BLaER1 (cell line): Measurements from ENCODE around the gene IFNA21.

Source experiments
- H3K27ac ChIP-seq: shearing (Covaris generic); formaldehyde crosslinking; 2 replicates; pipeline ENCODE4 v1.8.1; 2022
- H3K27me3 ChIP-seq: shearing (Covaris generic); formaldehyde crosslinking; 2 replicates; pipeline ENCODE4 v1.8.1; 2022
- H3K36me3 ChIP-seq: shearing (Covaris generic); formaldehyde crosslinking; 2 replicates; pipeline ENCODE4 v1.8.1; 2022
- H3K4me1 ChIP-seq: shearing (Covaris generic); formaldehyde crosslinking; 2 replicates; pipeline ENCODE4 v1.8.1; 2022
- H3K4me2 ChIP-seq: shearing (Covaris generic); formaldehyde crosslinking; 2 replicates; pipeline ENCODE4 v1.8.1; 2022
- H3K4me3 ChIP-seq: shearing (Covaris generic); formaldehyde crosslinking; 2 replicates; pipeline ENCODE4 v1.8.1; 2022
- H3K9ac ChIP-seq: shearing (Covaris generic); formaldehyde crosslinking; 2 replicates; pipeline ENCODE4 v1.8.1; 2022
- H3K9me3 ChIP-seq: shearing (Covaris generic); formaldehyde crosslinking; 2 replicates; pipeline ENCODE4 v1.8.1; 2022
- H4K20me1 ChIP-seq: shearing (Covaris generic); formaldehyde crosslinking; 2 replicates; pipeline ENCODE4 v1.8.1; 2022
- Cebpa-rat ChIP-seq: shearing (Covaris generic); IDR thresholded peaks from 2 replicates; pipeline ENCODE4 v1.8.1; 2022

The IFNA21 gene

GRCh38 chr9:21174671-21175070 lies 8.2 kb upstream of the IFNA21 start:
- no peaks in the 10 kb centered on the region for H3K27me3 ChIP-seq
- H3K4me2 ChIP-seq, result no peak overlapping the region
- no peak overlapping the region for H3K9ac ChIP-seq
- H3K4me3 ChIP-seq, result no peak overlapping the region
- no peaks in the 10 kb centered on the region for H3K4me1 ChIP-seq
- no peaks in the 10 kb centered on the region for H3K9me3 ChIP-seq
- H4K20me1 ChIP-seq, result no peaks in the 10 kb centered on the region
- TF ChIP-seq Cebpa-rat, result no peak
- H3K27ac ChIP-seq, result no peak overlapping the region
- no peaks in the 10 kb centered on the region for H3K36me3 ChIP-seq

DNA sequence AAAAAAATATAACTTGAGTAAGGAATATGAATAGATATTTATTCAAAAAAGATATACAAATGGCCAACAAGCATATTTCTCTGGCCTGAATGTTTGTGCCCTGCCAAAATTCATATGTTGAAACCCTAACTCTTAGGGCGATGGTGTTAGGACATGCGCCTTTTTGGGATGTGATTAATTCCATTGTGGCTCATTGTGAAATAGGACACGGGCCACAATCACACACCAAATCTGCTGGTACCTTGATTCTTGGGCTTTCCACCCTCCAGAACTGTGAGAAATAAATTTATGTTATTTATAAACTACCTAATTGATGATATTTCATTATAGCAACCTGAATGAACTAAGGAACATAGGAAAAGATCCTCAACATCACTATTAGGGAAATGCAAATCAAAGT lies 5.7 kb upstream of the IFNA21 start:
- H3K27me3 ChIP-seq, result no peaks in the 10 kb centered on the region
- H3K9me3 ChIP-seq, result no peaks in the 10 kb centered on the region
- H3K4me1 ChIP-seq, result no peaks in the 10 kb centered on the region
- no peak overlapping the region for H3K27ac ChIP-seq
- no peak overlapping the region for H3K9ac ChIP-seq
- H3K36me3 ChIP-seq, result no peaks in the 10 kb centered on the region
- H4K20me1 ChIP-seq, result no peaks in the 10 kb centered on the region
- H3K4me2 ChIP-seq, result no peak overlapping the region
- no peak for TF ChIP-seq Cebpa-rat
- H3K4me3 ChIP-seq, result no peak overlapping the region

- Histone ChIP-seq H3K4me1 (no peaks in the 10 kb centered on the region), H3K4me3 (no peak overlapping the region), H4K20me1 (no peaks in the 10 kb centered on the region), H3K27ac (no peak overlapping the region), H3K36me3 (no peaks in the 10 kb centered on the region), H3K4me2 (no peak overlapping the region), H3K27me3 (no peaks in the 10 kb centered on the region), H3K9ac (no peak overlapping the region), H3K9me3 (no peaks in the 10 kb centered on the region)
- TF ChIP-seq Cebpa-rat, result no peak
Measured at GRCh38 chr9:21171351-21171750, 4.9 kb upstream of the IFNA21 start.

DNA sequence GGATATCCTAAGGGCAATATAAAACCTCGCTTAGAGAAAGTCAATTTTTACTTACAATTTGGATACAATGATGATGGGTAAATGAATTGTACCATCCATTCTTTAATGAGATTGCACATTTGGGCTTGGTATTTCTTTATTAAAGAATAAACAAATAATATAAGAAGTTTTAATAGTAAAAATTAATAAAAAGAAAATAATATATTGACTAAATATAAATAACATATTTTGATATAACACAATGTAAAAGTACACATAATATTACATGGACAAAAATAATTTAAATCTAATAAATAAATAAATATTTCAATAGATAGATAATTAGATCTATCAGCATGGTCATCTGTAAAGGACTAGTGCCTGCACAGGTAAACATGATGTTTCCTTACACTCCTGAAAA lies 944 bp downstream of the IFNA21 start:
- Histone ChIP-seq H4K20me1 (no peaks in the 10 kb centered on the region), H3K4me2 (no peak overlapping the region), H3K9me3 (peaks cover 25% of the 10 kb centered on the region), H3K4me3 (no peak overlapping the region), H3K9ac (no peak overlapping the region), H3K27ac (no peak overlapping the region), H3K36me3 (no peaks in the 10 kb centered on the region), H3K27me3 (no peaks in the 10 kb centered on the region), H3K4me1 (peaks cover 14% of the 10 kb centered on the region)
- TF ChIP-seq Cebpa-rat, result no peak

DNA sequence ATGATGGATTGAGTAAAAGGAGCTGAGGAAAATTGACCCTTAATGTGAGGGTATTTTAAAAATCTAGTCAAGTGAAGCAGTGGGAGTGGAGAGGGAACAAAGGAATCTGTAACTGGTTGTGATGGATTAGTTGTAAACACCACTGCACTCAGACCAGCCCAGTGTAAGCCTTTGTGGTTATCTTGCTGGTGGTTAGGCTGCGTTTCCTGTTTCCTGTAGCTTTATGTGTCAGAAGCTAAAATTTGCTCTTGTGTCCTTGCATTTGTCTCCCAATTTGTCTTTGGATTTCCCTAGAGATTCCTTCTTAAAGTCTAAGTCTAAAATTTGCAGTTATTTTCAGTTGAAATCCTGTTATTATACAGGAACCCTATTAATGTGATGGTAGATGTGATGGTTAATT lies 6.3 kb downstream of the IFNA21 start:
- no peaks in the 10 kb centered on the region for H4K20me1 ChIP-seq
- no peaks in the 10 kb centered on the region for H3K36me3 ChIP-seq
- 0 out of 2 replicates have a peak overlapping the region, but pooled peaks have one; percentile 19 for H3K4me3 ChIP-seq
- TF ChIP-seq Cebpa-rat, result no peak
- peak overlapping the region; percentile 81 for H3K4me2 ChIP-seq
- H3K27me3 ChIP-seq, result no peaks in the 10 kb centered on the region
- peaks cover 37% of the 10 kb centered on the region for H3K4me1 ChIP-seq
- peak overlapping the region; percentile 59; the same call in 1 of the 2 replicates for H3K27ac ChIP-seq
- H3K9me3 ChIP-seq, result peaks cover 35% of the 10 kb centered on the region
- H3K9ac ChIP-seq, result no peak overlapping the region

GRCh38 chr9:21155501-21155900 lies 11.0 kb downstream of the IFNA21 start:
- Histone ChIP-seq H3K27me3 (no peaks in the 10 kb centered on the region), H3K4me2 (no peak overlapping the region), H3K9ac (no peak overlapping the region), H3K4me3 (no peak overlapping the region), H4K20me1 (no peaks in the 10 kb centered on the region), H3K9me3 (peaks cover 10% of the 10 kb centered on the region; the same call in 1 of the 2 replicates), H3K4me1 (peaks cover 44% of the 10 kb centered on the region), H3K36me3 (no peaks in the 10 kb centered on the region), H3K27ac (no peak overlapping the region)
- TF ChIP-seq Cebpa-rat, result no peak

- Histone ChIP-seq H3K9me3 (peaks cover 21% of the 10 kb centered on the region), H4K20me1 (no peaks in the 10 kb centered on the region), H3K27ac (no peak overlapping the region), H3K4me3 (no peak overlapping the region), H3K9ac (no peak overlapping the region; the same call in 1 of the 2 replicates), H3K27me3 (no peaks in the 10 kb centered on the region), H3K36me3 (no peaks in the 10 kb centered on the region), H3K4me1 (peaks cover 31% of the 10 kb centered on the region), H3K4me2 (peak overlapping the region; percentile 25)
- no peak for TF ChIP-seq Cebpa-rat
Measured at GRCh38 chr9:21154018-21154608, 12.3 kb downstream of the IFNA21 start.

GRCh38 chr9:21153336-21154017 lies 13.0 kb downstream of the IFNA21 start:
- Histone ChIP-seq H3K9me3 (peaks cover 27% of the 10 kb centered on the region), H3K4me2 (peak overlapping the region; percentile 25; the same call in 1 of the 2 replicates), H4K20me1 (no peaks in the 10 kb centered on the region), H3K4me3 (no peak overlapping the region), H3K36me3 (no peaks in the 10 kb centered on the region), H3K27ac (no peak overlapping the region), H3K9ac (no peak overlapping the region; the same call in 1 of the 2 replicates), H3K4me1 (peaks cover 26% of the 10 kb centered on the region), H3K27me3 (no peaks in the 10 kb centered on the region)
- no peak for TF ChIP-seq Cebpa-rat

DNA sequence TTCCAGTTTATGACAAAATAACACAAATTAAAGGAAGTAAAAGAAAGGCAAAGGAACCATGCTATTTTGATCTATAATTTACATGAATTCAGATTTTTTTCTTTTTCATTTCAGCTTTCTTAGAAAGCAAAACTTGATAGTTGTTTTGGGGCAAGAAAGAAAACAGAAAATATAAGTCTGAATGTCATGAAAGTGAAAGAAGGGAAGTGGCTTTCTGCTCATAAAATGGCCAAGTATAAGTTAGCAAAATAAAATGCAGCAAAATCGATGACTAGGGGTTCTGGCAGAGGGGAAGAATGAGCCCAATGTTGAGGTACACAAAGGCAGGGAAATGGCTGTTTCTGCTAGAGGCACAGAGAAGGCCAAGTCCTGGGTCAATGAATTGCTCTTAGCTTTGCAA lies 21.9 kb downstream of the IFNA21 start:
- no peak for TF ChIP-seq Cebpa-rat
- H3K27me3 ChIP-seq, result no peaks in the 10 kb centered on the region
- H3K4me3 ChIP-seq, result no peak overlapping the region
- no peaks in the 10 kb centered on the region for H4K20me1 ChIP-seq
- no peak overlapping the region for H3K9ac ChIP-seq
- no peak overlapping the region for H3K27ac ChIP-seq
- H3K4me2 ChIP-seq, result peak overlapping the region; percentile 15; the same call in 1 of the 2 replicates
- H3K4me1 ChIP-seq, result peaks cover 16% of the 10 kb centered on the region
- H3K36me3 ChIP-seq, result no peaks in the 10 kb centered on the region
- H3K9me3 ChIP-seq, result peaks cover 24% of the 10 kb centered on the region

DNA sequence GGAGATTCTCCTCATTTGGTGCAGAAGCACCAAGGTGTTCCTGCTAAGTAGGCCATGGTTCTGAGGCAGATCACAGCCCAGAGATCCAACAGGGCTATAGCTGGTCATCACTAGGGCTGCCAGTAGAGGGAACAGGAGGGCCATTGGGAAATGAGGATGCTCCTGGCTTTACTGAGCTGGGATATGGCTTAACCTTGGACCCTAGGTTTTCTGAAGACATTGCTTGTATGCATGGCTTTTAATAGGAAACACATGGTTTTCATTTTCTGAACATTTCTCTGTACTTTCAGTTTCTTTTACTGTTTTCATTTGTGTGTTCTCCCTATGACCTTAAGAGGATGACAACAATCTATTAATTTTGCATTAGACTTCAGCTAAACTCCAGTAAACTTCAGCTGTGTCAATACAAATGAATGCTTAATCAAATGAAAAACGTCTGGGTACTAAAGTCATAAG lies 25.0 kb downstream of the IFNA21 start, which contains the start of gene IFNW1:
Gene IFNW1 (minus strand): TSS at position 406 of the 456 bp plus-strand sequence. CDS start 262 bp downstream, at position 144.
- Histone ChIP-seq H3K27ac (no peak within 1 kb of the TSS), H3K36me3 (no peaks in the 10 kb centered on the region), H3K9ac (no peak within 1 kb of the TSS), H3K4me2 (no peak within 1 kb of the TSS), H3K9me3 (no peaks in the 10 kb centered on the region; the same call in 1 of the 2 replicates), H3K27me3 (no peaks in the 10 kb centered on the region), H3K4me1 (peaks cover 16% of the 10 kb centered on the region), H3K4me3 (no peak within 1 kb of the TSS), H4K20me1 (no peaks in the 10 kb centered on the region)
- no peak for TF ChIP-seq Cebpa-rat
